ENCODE measurements around the gene FNDC11. TPM values are rescaled to one million over a fixed set of nuclear protein-coding genes. Genes with fewer than 3 reads are reported as not detected.
"Not testable (repeated sequence)": the region's sequence is repeated elsewhere in the genome, so short reads cannot be mapped to it uniquely, and the experiment has no call there.

FNDC11 gene
- total RNA-seq, 1 experiment from 2014 or later: not detected

GRCh38 chr20:63597651-63598478, 43.9 kb downstream of the FNDC11 start:
- Mint-ChIP-seq H3K27ac (ENCODE audit: unreplicated experiment) (no peak overlapping the region), H3K4me1 (ENCODE audit: low read depth, unreplicated experiment) (no peaks in the 10 kb centered on the region), H3K9me3 (ENCODE audit: low read depth, unreplicated experiment) (no peaks in the 10 kb centered on the region), H3K27me3 (ENCODE audit: unreplicated experiment) (no peaks in the 10 kb centered on the region), H3K4me3 (ENCODE audit: low read depth, unreplicated experiment) (no peak overlapping the region), H3K36me3 (ENCODE audit: insufficient read depth, unreplicated experiment) (peaks cover 44% of the 10 kb centered on the region)
- no peak for TF ChIP-seq CTCF (IDR thresholded peaks at IDR 0.05; ENCODE audit: unreplicated experiment)
- intact Hi-C loops (cut with micrococcal nuclease; ENCODE audit: unreplicated experiment): no loop called here
- no TSS peak for BruUV-seq (replicated peaks)
- CTCF ChIA-PET: interaction anchor here (0.6 to 0.7 kb wide), 2 partner anchors 35 to 64 kb away, joined by 3 to 4 read pairs; no protein-coding TSS in a partner anchor
- no peak for DNase-seq

GRCh38 chr20:63598479-63599395, 44.8 kb downstream of the FNDC11 start:
- no peak overlapping the region for H3K27ac Mint-ChIP-seq (ENCODE audit: unreplicated experiment)
- intact Hi-C loops (cut with micrococcal nuclease; ENCODE audit: unreplicated experiment): no loop called here

GRCh38 chr20:63599396-63600050, 45.6 kb downstream of the FNDC11 start:
- CTCF ChIA-PET: interaction anchor here (0.6 kb wide), 1 partner anchor 99 kb away, joined by 3 read pairs; no protein-coding TSS in a partner anchor
- no TSS peak for BruUV-seq (replicated peaks)

More at GRCh38 chr20:63598479-63599395, 44.8 kb downstream of the FNDC11 start:
- DNase-seq: no peak
- BruUV-seq (replicated peaks): no TSS peak
- Mint-ChIP-seq H3K27me3 (ENCODE audit: unreplicated experiment) (no peaks in the 10 kb centered on the region), H3K36me3 (ENCODE audit: insufficient read depth, unreplicated experiment) (peaks cover 49% of the 10 kb centered on the region), H3K4me3 (ENCODE audit: low read depth, unreplicated experiment) (no peak overlapping the region), H3K4me1 (ENCODE audit: low read depth, unreplicated experiment) (no peaks in the 10 kb centered on the region), H3K9me3 (ENCODE audit: low read depth, unreplicated experiment) (no peaks in the 10 kb centered on the region)
- CTCF ChIA-PET: interaction anchor here (0.6 kb wide), 1 partner anchor 100 kb away, joined by 3 read pairs; no protein-coding TSS in a partner anchor
- no peak for TF ChIP-seq CTCF (IDR thresholded peaks at IDR 0.05; ENCODE audit: unreplicated experiment)

GRCh38 chr20:63601679-63602078, 47.7 kb downstream of the FNDC11 start:
- H3K4me3 Mint-ChIP-seq (ENCODE audit: low read depth, unreplicated experiment); intact Hi-C loops (cut with micrococcal nuclease; ENCODE audit: unreplicated experiment); H3K27ac Mint-ChIP-seq (ENCODE audit: unreplicated experiment); H3K9me3 Mint-ChIP-seq (ENCODE audit: low read depth, unreplicated experiment); DNase-seq; CTCF ChIA-PET; H3K4me1 Mint-ChIP-seq (ENCODE audit: low read depth, unreplicated experiment); BruUV-seq (replicated peaks); H3K27me3 Mint-ChIP-seq (ENCODE audit: unreplicated experiment): not testable (repeated sequence)
- H3K36me3 Mint-ChIP-seq (ENCODE audit: insufficient read depth, unreplicated experiment): peaks cover 46% of the 10 kb centered on the region

More at GRCh38 chr20:63599396-63600050, 45.6 kb downstream of the FNDC11 start:
- no peak for TF ChIP-seq CTCF (IDR thresholded peaks at IDR 0.05; ENCODE audit: unreplicated experiment)
- DNase-seq: no peak
- intact Hi-C loops (cut with micrococcal nuclease; ENCODE audit: unreplicated experiment): no loop called here
- Mint-ChIP-seq H3K4me1 (ENCODE audit: low read depth, unreplicated experiment) (no peaks in the 10 kb centered on the region), H3K27ac (ENCODE audit: unreplicated experiment) (no peak overlapping the region), H3K27me3 (ENCODE audit: unreplicated experiment) (no peaks in the 10 kb centered on the region), H3K4me3 (ENCODE audit: low read depth, unreplicated experiment) (no peak overlapping the region), H3K36me3 (ENCODE audit: insufficient read depth, unreplicated experiment) (peaks cover 49% of the 10 kb centered on the region), H3K9me3 (ENCODE audit: low read depth, unreplicated experiment) (no peaks in the 10 kb centered on the region)

Measured in Calu3 (cell line).